ENCODE results near the gene S100A7A.
"Not testable (repeated sequence)": the region's sequence is repeated elsewhere in the genome, so short reads cannot be mapped to it uniquely, and the experiment has no call there.

S100A7A gene

DNA sequence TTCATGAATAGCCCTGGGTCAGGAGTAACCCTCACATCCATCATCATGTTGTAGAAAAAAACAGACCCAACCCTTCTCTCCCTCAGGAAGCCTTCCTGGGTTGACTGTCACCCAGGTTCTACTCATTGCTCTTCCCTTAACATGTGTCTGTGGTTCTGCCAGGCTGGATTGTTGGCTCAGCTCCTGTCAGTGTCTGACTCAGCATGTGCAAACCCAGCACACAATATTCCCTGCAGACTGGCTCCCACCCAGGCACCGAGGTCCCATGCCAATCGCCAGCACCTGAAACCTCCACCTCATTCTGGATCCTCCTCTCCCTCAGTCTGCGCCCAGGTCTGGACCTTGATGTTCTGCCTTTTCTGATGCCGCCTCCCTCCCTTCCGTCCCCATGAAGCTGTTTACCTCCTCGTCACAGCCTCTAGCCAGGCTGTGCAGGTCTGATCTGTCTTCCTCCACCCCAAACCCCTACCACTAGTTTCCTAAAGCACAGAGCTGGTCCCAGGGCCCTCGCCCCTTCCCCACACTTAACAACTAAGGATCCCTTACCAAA, 21.1 kb upstream of the S100A7A start:
- no peak for DNase-seq (ENCODE audit: low read depth)

DNA sequence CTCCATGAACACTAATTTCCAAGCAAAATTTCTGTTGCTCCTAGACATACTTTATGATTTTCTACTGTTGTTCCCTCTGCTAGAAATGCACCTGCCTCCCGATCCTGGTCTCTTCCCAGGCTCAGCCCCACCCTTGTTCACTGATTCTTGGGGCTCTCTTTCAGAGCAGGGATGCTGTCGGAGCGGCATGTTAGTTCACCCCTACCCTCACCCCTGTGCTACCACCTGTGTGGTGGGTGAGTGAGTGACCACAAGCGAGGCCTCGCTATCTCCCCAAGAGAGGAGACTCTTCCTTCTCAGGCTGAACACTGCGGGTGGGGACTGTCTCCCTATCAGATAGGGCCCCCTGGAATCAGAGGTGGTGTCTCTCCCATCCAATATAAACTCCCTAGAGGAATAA, 20.5 kb upstream of the S100A7A start:
- DNase-seq (ENCODE audit: low read depth), result no peak

- DNase-seq (ENCODE audit: low read depth), result no peak
Measured at GRCh38 chr1:153396461-153396860, 19.9 kb upstream of the S100A7A start.

DNA sequence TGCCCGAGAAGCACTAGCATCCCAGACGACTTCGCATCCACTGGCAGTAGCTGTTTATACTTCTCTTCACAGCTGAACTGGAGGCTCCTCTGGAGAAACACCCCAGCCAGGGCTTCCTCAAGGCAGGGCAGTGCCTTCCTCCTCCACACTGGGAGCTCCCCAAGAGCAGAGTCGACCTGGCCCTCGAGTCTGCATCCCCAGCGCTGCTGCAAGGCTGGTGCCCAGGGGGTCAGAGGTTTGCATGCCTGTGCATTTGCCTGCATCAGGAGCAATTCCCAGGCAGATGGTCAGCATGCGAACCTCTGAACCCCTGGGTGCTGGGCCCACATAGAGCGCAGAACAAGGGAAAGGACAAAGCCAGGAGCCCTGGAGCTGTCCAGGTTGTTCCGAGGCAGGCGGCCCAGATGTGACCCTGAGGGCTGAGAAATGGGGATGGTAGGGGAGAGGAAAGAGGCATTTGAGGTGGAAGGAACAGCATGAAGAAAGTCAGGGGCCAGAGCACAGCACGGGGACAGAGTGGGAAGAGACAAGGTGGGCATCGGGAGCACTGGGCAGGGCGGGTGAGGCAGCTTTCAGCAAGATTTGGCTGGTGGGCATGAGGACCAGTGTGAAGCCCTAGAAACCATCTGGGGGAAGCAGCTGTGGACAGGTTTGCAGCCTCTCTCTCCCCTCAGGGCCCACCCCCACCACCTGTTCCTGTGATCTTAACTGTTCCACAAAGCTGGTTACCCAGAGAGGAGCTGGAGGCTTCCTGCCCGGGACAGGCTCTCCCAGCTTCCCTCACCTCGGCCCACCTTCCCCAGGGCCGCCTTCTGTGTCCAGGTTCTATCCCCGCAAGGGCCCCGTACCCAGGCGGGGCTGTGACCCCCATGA, 19.0 kb upstream of the S100A7A start:
- DNase-seq (ENCODE audit: low read depth), result no peak

DNA sequence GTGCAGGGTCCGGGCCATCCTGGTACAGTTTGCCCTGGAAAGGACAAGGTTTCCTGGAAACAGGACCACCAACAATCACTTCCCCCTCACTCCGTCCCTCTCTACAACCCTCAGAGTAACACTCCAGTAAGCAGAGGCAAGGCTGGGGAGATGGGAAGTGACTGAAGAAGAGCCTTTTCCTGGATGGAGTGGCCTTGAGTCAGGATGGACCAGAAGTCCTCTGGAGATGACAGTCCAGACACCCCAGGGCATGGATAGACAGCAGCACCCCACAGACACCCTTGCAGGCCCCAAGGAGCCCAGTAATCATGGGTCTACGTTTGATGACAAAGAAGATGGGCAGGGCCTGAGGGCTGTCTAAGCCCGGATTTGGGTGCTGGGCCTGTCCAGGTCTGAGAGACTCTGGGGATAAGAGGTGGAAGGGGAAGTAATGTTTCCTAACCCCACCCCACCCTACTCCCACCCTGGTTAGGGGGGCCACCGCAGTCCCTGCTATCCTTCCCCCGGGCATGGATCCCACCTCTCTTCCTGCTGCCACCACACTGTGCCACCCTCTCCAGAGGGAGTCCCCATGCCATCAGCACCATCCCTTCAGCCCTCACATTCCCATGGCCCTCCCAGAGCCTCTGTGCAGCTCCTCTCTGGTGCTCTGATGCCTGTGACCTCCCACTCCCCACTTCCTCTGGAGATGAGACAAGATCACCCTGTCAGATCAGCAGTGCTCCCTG, 18.2 kb upstream of the S100A7A start:
- DNase-seq (ENCODE audit: low read depth), result no peak

DNA sequence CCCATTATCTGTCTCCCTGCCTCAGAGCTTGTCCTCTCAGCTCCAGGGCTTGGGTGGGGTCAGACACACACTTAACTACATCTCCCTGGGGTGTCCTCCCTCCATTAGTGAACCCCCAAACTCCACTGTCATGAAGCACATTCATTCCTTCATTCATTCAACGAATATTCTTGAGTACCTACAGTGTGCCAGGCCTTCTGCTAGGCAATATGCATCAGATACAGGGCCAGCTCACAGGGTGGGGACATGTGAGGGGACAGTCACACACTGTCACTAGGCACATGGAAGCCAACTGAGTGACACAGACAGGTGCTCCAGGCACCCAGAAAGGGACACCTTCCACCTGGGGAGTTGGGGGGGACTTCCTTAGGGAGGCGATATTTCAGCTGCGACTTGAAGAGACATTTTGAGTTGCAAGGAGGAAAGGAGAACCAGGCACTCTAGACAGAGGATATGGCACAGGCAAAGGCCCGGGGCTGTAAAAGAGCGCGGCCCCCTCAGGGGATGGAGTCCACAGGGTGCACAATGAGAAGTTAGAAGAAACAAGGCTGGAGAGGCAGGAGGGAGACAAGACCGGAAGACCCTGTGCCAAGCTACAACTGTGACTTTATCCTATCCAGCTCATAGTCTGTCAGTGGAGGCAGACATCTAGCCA, 16.8 kb upstream of the S100A7A start:
- no peak for DNase-seq (ENCODE audit: low read depth)

DNA sequence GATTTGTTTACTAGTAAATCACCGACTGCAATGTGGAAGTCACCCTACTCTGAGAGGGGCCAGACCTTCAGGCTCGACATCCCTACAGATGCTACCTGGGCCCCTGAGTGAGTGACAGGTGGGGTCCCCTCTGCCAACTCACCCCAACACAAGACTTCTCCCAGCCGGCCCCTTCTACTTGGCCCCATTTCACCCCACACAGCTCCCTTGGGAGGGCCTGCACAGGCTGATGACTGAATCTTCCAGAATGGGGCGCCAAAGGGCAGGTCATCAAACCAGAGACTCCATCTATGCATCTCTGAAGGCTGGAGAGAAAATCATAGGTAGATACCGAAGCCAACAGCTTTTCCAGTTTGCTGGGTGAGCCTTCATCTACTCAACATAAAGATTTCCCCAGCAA, 16.1 kb upstream of the S100A7A start:
- peak; percentile 14 for DNase-seq (ENCODE audit: low read depth)

DNA sequence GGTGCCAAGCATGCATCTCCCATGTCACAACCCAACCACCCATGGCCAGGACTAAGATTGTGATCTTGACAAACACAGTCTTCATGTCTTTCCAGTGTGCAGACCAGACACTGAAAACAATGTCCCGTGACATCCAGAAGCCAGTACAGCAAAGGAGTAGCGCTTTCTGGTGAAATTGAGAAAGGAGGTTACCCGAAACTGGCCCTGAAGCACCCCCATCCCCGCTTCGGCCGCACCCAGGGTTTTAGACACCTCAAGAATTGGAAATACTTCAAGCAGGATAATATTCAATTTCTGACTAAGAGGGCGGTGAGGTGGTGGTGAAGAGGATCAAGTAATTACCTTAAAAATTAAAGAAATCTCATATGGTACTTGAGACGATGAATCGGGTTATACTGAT, 14.9 kb upstream of the S100A7A start:
- DNase-seq (ENCODE audit: low read depth), result no peak

DNA sequence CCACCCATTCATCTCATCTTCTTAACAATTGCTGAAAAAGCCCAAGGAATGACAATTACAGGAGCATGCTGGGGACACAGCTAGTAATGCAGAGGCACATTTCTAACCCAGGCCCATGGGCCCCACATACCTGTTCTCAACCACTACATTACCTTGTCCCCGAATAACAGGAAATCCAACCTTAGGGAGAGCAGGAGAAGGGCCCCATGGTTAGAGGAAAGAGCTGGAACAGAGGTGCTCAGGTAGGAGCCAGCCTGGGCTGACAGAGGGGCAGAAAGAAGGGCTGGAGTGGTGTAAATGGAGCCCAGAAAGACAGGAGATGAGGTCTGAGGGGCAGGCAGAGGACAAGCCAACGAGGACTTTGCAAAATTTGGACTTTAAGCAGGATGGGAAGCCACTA, 14.1 kb upstream of the S100A7A start:
- no peak for DNase-seq (ENCODE audit: low read depth)

DNA sequence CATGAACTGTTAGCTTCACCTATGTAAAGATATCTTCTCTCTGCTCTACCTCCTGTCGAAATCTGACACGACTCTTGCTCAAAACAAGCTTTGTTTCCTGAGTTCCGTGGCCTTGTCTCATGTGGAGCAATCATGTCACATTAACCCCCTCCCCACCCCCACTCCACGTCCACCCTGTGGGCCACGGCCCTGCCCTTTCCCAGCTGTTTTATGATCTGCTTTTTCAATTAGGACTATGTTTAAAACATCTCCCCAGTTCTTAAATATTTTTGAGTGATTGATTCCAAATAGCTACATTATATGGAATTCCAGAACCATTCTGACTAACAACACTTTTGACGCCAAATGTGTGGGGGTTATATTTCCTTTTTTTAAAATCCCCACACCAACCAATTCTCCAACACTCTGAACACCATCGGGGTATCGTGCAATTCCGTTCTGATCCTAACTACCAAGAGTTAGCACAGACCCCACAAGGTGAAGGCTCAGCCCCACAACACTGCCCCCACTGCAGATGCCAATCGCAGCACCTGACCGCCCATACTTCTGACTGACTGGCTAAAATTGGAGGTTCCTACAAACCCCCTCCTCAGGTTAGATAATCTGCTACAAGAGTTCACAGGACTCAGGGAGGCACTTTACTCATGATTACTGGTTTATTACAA, 12.8 kb upstream of the S100A7A start:
- DNase-seq (ENCODE audit: low read depth), result no peak

GRCh38 chr1:153404086-153404635, 12.2 kb upstream of the S100A7A start:
- no peak for DNase-seq (ENCODE audit: low read depth)

GRCh38 chr1:153404768-153405167, 11.6 kb upstream of the S100A7A start:
- peak; percentile 2 for DNase-seq (ENCODE audit: low read depth)

- DNase-seq (ENCODE audit: low read depth), result not testable (repeated sequence)
Measured at GRCh38 chr1:153405825-153406599, 10.3 kb upstream of the S100A7A start.

DNA sequence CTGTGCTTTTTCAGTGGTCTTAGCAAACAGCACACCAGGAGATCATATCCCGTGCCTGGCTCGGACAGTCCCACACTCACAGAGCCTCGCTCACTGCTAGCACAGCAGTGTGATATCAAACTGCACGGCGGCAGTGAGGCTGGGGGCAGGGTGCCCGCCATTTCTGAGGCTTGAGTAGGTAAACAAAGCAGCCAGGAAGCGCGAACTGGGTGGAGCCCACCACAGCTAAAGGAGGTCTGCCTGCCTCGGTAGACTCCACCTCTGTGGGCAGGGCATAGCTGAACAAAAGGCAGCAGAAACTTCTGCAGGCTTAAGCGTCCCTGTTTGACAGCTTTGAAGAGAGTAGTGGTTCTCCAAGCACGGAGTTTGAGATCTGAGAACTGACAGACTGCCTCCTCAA, 9.0 kb upstream of the S100A7A start:
- DNase-seq (ENCODE audit: low read depth), result not testable (repeated sequence)

DNA sequence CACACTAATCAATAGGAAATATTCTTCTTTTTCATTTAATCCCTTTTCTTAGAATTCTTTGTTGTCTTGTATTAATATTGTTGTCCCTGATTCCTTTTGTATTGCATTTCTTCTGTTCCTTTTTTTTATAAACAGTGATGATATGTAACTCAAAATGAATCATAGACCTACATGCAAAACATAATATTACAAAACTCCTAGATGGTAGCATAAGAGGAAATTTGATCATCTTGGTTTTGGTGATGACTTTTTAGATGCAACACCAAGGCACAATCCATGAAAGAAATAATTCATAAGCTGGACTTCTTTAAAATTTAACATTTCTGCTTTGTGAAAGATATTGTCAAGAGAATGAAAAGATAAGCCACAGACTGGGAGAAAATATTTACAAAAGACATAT, 2.4 kb upstream of the S100A7A start:
- not testable (repeated sequence) for DNase-seq (ENCODE audit: low read depth)

DNA sequence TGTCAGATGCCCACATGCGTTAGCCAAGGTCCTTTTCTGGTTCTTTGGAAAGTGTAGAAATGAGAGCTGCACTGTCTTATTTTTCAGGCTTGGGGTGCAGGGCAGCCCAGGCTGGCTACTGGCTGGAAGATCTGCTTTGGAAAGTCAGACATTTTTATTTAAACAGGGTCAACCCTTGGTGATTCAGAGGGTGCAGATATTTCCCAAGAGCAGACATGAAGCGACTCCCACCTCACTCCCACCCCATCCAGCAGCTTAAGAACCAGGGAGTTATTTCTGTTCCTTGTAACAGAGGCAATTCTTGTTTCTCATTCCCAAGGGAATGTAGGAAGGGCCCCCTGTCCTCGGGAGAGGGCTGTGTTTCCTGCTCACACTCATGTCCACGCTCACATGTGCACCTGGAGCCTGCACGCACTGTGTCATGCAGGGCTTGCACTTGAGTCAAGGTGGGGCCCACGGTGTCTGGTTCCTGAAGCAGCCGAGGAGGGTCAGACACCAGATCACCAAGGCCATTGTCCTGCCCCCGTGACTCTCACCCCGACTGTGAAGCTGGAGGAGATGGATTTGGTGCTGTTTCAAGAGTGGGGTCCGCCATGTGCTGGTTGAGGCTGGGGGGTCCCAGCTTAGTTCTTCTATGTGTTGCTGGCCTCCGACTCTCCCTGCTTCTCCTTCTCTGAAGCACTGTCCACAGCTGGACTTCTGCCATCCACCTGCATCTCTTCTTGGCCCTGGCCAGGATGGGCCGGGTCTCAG, 992 bp downstream of the S100A7A start:
- no peak for DNase-seq (ENCODE audit: low read depth)

DNA sequence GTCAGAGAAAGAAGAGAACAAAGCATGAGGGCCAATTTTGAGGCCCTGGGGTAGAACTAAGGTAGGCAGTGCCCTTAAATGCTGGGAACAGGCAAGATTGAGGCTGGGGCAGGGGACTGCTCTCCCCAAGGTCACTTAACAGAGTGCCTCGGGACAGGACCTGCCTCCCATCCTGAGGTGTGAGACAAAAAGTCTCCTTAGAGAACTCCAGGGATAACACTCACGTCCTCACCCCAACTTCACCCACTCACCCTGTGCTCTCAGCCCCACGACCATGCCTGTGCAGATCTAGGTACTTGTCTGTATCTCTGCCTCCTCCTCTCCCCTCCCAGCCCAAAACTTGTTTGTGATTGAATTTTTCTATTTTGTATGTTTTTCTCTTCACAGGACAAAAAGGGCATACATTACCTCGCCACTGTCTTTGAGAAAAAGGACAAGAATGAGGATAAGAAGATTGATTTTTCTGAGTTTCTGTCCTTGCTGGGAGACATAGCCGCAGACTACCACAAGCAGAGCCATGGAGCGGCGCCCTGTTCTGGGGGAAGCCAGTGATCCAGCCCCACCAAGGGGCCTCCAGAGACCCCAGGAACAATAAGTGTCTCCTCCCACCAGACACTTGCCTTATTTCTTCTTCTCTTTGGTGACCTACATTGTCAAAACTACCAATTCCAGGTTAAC, 2.6 kb downstream of the S100A7A start:
- DNase-seq (ENCODE audit: low read depth), result not testable (repeated sequence)

DNA sequence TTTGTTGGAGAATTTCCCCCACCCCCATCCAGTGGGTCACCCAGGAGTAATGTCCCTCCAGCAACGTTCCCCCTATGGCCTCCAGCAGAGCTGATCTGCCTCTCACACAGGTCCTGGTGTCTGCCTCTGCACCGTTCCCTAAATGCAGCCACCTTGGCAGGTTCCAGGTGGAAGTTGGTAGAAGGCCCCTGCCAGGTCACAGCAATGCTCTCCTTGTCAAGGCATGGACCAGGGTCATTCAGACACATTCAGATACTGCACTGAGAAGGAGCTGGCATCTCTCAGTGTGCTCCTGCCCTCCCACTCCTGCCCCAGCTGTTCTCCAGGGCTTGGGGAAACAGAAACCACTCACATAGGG, 3.1 kb downstream of the S100A7A start:
- not testable (repeated sequence) for DNase-seq (ENCODE audit: low read depth)

DNA sequence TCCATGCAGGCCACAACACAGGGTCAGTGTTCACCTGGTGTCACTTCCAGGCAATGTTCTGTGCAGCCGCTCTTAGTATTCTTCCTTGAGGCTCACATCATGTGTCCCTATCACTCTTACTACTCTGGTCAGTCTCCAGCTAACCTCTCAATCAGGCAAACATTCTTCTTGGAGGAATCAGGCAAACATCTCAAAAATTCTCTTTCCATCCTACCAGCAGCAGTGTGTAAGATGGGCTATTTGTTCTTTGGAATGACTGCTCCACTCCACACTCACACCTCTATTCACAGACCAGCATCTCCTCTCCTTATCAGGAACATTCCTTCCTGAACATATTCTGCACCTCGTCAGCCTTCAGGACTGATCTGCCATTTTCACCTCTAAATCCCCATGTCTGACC, 4.0 kb downstream of the S100A7A start:
- no peak for DNase-seq (ENCODE audit: low read depth)

Data from EH (cell line).